HG02588 (cell line): ENCODE results near the gene NLRC5.
"Not testable (repeated sequence)": the region's sequence is repeated elsewhere in the genome, so short reads cannot be mapped to it uniquely, and the experiment has no call there.

Experiments
- ATAC-seq: cut with Tn5 transposase; IDR thresholded peaks from one replicate; pipeline ENCODE4 v1.9.1; 2021; ENCODE audit warnings: mild to moderate bottlenecking, moderate library complexity; ENCODE audit not compliant: unreplicated experiment

The NLRC5 gene

GRCh38 chr16:57098188-57098841, 109.0 kb downstream of the NLRC5 start:
- no peak for ATAC-seq

GRCh38 chr16:57099965-57100364, 110.6 kb downstream of the NLRC5 start:
- not testable (repeated sequence) for ATAC-seq

- no peak for ATAC-seq
Measured at GRCh38 chr16:57100445-57100844, 111.1 kb downstream of the NLRC5 start.

- ATAC-seq: no peak
Measured at GRCh38 chr16:57102888-57103851, 113.8 kb downstream of the NLRC5 start.

GRCh38 chr16:57104706-57105105, 115.3 kb downstream of the NLRC5 start:
- no peak for ATAC-seq

GRCh38 chr16:57105184-57105583, 115.8 kb downstream of the NLRC5 start:
- ATAC-seq: no peak

GRCh38 chr16:57106767-57107166, 117.4 kb downstream of the NLRC5 start:
- ATAC-seq: no peak

GRCh38 chr16:57107321-57107922, 118.1 kb downstream of the NLRC5 start:
- ATAC-seq: no peak

GRCh38 chr16:57108432-57108831, 119.1 kb downstream of the NLRC5 start:
- ATAC-seq: no peak

GRCh38 chr16:57109259-57110105, 120.1 kb downstream of the NLRC5 start:
- not testable (repeated sequence) for ATAC-seq

GRCh38 chr16:57110937-57111336, 121.6 kb downstream of the NLRC5 start:
- ATAC-seq: no peak

GRCh38 chr16:57111420-57111819, 122.1 kb downstream of the NLRC5 start:
- no peak for ATAC-seq

- ATAC-seq: no peak
Measured at GRCh38 chr16:57112403-57113041, 123.2 kb downstream of the NLRC5 start.

- ATAC-seq: no peak
Measured at GRCh38 chr16:57113042-57113453, 123.7 kb downstream of the NLRC5 start.

GRCh38 chr16:57113664-57114063, 124.3 kb downstream of the NLRC5 start:
- ATAC-seq: no peak

- no peak for ATAC-seq
Measured at GRCh38 chr16:57115168-57115513, 125.8 kb downstream of the NLRC5 start.

GRCh38 chr16:57115514-57116182, 126.3 kb downstream of the NLRC5 start:
- ATAC-seq: no peak

GRCh38 chr16:57118461-57119084, 129.2 kb downstream of the NLRC5 start:
- no peak for ATAC-seq

GRCh38 chr16:57123216-57123973, 134.0 kb downstream of the NLRC5 start:
- ATAC-seq: no peak
